Activated CD8-positive, alpha-beta T cell treated with anti-CD3 and anti-CD28 coated beads, Interleukin-2, amount 10 ng/mL, durations not matched to agents 7 days and 5 days (primary cell): ENCODE data around the gene HDAC9. TPM values are rescaled to one million over a fixed set of nuclear protein-coding genes. Genes with fewer than 3 reads are reported as not detected.

Source experiments
- ATAC-seq: fragments of 150-1000 bp; cut with Tn5 transposase; one replicate; pipeline ENCODE4 v1.10.0; 2021; ENCODE audit warnings: moderate library complexity
- CTCF ChIA-PET: fragments of 350-600 bp; sonication (Branson Sonifier 250); formaldehyde crosslinking; loops from one replicate; lab custom pipeline; 2021; ENCODE audit warnings: antibody characterized with exemption; lab: Charles Lee
- POLR2A ChIA-PET: fragments of 350-600 bp; sonication (Branson Sonifier 250); formaldehyde crosslinking; loops from one replicate; lab custom pipeline; 2021; ENCODE audit warnings: antibody characterized with exemption; lab: Charles Lee
- DNase-seq: peaks from one replicate; pipeline ENCODE4 v3.0.0-alpha.2; 2020
- H3K27ac Mint-ChIP-seq: one replicate; pipeline ENCODE4 v1.8.0; 2021; ENCODE audit warnings: mild to moderate bottlenecking, mixed read lengths
- H3K27me3 Mint-ChIP-seq: one replicate; pipeline ENCODE4 v1.8.0; 2021; ENCODE audit warnings: low read depth, mixed read lengths
- H3K36me3 Mint-ChIP-seq: one replicate; pipeline ENCODE4 v1.8.0; 2021; ENCODE audit warnings: low read depth, mixed read lengths
- H3K4me1 Mint-ChIP-seq: one replicate; pipeline ENCODE4 v1.8.0; 2021; ENCODE audit warnings: low read depth, mixed read lengths
- H3K4me3 Mint-ChIP-seq: one replicate; pipeline ENCODE4 v1.8.0; 2021; ENCODE audit warnings: mild to moderate bottlenecking, mixed read lengths
- H3K9me3 Mint-ChIP-seq: one replicate; pipeline ENCODE4 v1.8.0; 2022; ENCODE audit warnings: mixed read lengths; ENCODE audit not compliant: insufficient read depth
- total RNA-seq, 2 experiments: library from RNA; stranded (reverse); gene quantifications; one replicate each; pipeline ENCODE4 v1.2.3, GENCODE V29; 2021

The HDAC9 gene
- total RNA-seq, 2 experiments from 2014 or later: 0.92 to 1.4 TPM

GRCh38 chr7:18997477-18998150 is 502.1 kb downstream of the HDAC9 start:
- no peaks in the 10 kb centered on the region for H3K27me3 Mint-ChIP-seq
- H3K4me1 Mint-ChIP-seq: no peaks in the 10 kb centered on the region
- H3K36me3 Mint-ChIP-seq: no peaks in the 10 kb centered on the region
- ChIA-PET POLR2A (no interaction called here), CTCF (no interaction called here)
- no peak overlapping the region for H3K27ac Mint-ChIP-seq
- H3K9me3 Mint-ChIP-seq: no peaks in the 10 kb centered on the region
- no peak overlapping the region for H3K4me3 Mint-ChIP-seq
- DNase-seq (no peak), ATAC-seq (no peak)

- H3K9me3 Mint-ChIP-seq: no peaks in the 10 kb centered on the region
- no peak overlapping the region for H3K4me3 Mint-ChIP-seq
- H3K4me1 Mint-ChIP-seq: no peaks in the 10 kb centered on the region
- no peak overlapping the region for H3K27ac Mint-ChIP-seq
- ATAC-seq (no peak), DNase-seq (no peak)
- ChIA-PET CTCF (no interaction called here), POLR2A (no interaction called here)
- H3K27me3 Mint-ChIP-seq: no peaks in the 10 kb centered on the region
- no peaks in the 10 kb centered on the region for H3K36me3 Mint-ChIP-seq
Observed at GRCh38 chr7:19000410-19000809, 504.9 kb downstream of the HDAC9 start.

GRCh38 chr7:19001854-19002253 is 506.3 kb downstream of the HDAC9 start:
- CTCF ChIA-PET: no interaction called here
- H3K36me3 Mint-ChIP-seq: no peaks in the 10 kb centered on the region
- H3K27me3 Mint-ChIP-seq: no peaks in the 10 kb centered on the region
- no peak overlapping the region for H3K27ac Mint-ChIP-seq
- H3K4me1 Mint-ChIP-seq: no peaks in the 10 kb centered on the region
- ATAC-seq (no peak), DNase-seq (no peak)
- POLR2A ChIA-PET: no interaction called here
- H3K4me3 Mint-ChIP-seq: no peak overlapping the region
- H3K9me3 Mint-ChIP-seq: no peaks in the 10 kb centered on the region

- peaks cover 4% of the 10 kb centered on the region for H3K9me3 Mint-ChIP-seq
- no peak overlapping the region for H3K27ac Mint-ChIP-seq
- H3K4me1 Mint-ChIP-seq: no peaks in the 10 kb centered on the region
- POLR2A ChIA-PET: no interaction called here
- H3K36me3 Mint-ChIP-seq: no peaks in the 10 kb centered on the region
- DNase-seq: no peak
- no peak overlapping the region for H3K4me3 Mint-ChIP-seq
- H3K27me3 Mint-ChIP-seq: no peaks in the 10 kb centered on the region
- no peak for ATAC-seq
- CTCF ChIA-PET: no interaction called here
Observed at GRCh38 chr7:19009241-19009935, 513.8 kb downstream of the HDAC9 start.

- Mint-ChIP-seq H3K9me3 (peaks cover 8% of the 10 kb centered on the region), H3K27me3 (no peaks in the 10 kb centered on the region), H3K36me3 (no peaks in the 10 kb centered on the region), H3K4me3 (no peak overlapping the region), H3K27ac (no peak overlapping the region), H3K4me1 (no peaks in the 10 kb centered on the region)
- ChIA-PET POLR2A (no interaction called here), CTCF (no interaction called here)
- no peak for ATAC-seq
- DNase-seq: no peak
Observed at GRCh38 chr7:19009936-19010280, 514.4 kb downstream of the HDAC9 start.

- Mint-ChIP-seq H3K4me3 (no peak overlapping the region), H3K36me3 (no peaks in the 10 kb centered on the region), H3K27me3 (no peaks in the 10 kb centered on the region), H3K27ac (no peak overlapping the region), H3K9me3 (peaks cover 8% of the 10 kb centered on the region), H3K4me1 (no peaks in the 10 kb centered on the region)
- ATAC-seq (no peak), DNase-seq (no peak)
- ChIA-PET POLR2A (no interaction called here), CTCF (no interaction called here)
Observed at GRCh38 chr7:19011212-19011611, 515.7 kb downstream of the HDAC9 start.

GRCh38 chr7:19015098-19015497 is 519.5 kb downstream of the HDAC9 start:
- H3K4me3 Mint-ChIP-seq: no peak overlapping the region
- CTCF ChIA-PET: no interaction called here

GRCh38 chr7:19016140-19016539 is 520.6 kb downstream of the HDAC9 start:
- CTCF ChIA-PET: no interaction called here
- Mint-ChIP-seq H3K4me1 (no peaks in the 10 kb centered on the region), H3K36me3 (no peaks in the 10 kb centered on the region), H3K4me3 (no peak overlapping the region), H3K27ac (no peak overlapping the region), H3K9me3 (peaks cover 8% of the 10 kb centered on the region), H3K27me3 (no peaks in the 10 kb centered on the region)
- ATAC-seq (no peak), DNase-seq (no peak)
- POLR2A ChIA-PET: no interaction called here

More at GRCh38 chr7:19015098-19015497, 519.5 kb downstream of the HDAC9 start:
- no peaks in the 10 kb centered on the region for H3K36me3 Mint-ChIP-seq
- ATAC-seq: no peak
- H3K4me1 Mint-ChIP-seq: no peaks in the 10 kb centered on the region
- DNase-seq: no peak
- H3K27ac Mint-ChIP-seq: no peak overlapping the region
- no peaks in the 10 kb centered on the region for H3K27me3 Mint-ChIP-seq
- peaks cover 8% of the 10 kb centered on the region for H3K9me3 Mint-ChIP-seq
- POLR2A ChIA-PET: no interaction called here

- Mint-ChIP-seq H3K4me1 (no peaks in the 10 kb centered on the region), H3K27ac (no peak overlapping the region), H3K9me3 (peaks cover 8% of the 10 kb centered on the region), H3K36me3 (no peaks in the 10 kb centered on the region), H3K27me3 (no peaks in the 10 kb centered on the region), H3K4me3 (no peak overlapping the region)
- POLR2A ChIA-PET: no interaction called here
- ATAC-seq (no peak), DNase-seq (no peak)
- CTCF ChIA-PET: no interaction called here
Observed at GRCh38 chr7:19017374-19017773, 521.8 kb downstream of the HDAC9 start.

GRCh38 chr7:19020062-19020461 is 524.5 kb downstream of the HDAC9 start:
- ATAC-seq (no peak), DNase-seq (no peak)
- POLR2A ChIA-PET: no interaction called here
- Mint-ChIP-seq H3K27ac (no peak overlapping the region), H3K4me1 (no peaks in the 10 kb centered on the region), H3K36me3 (no peaks in the 10 kb centered on the region), H3K9me3 (no peaks in the 10 kb centered on the region), H3K4me3 (no peak overlapping the region), H3K27me3 (no peaks in the 10 kb centered on the region)
- CTCF ChIA-PET: no interaction called here

- CTCF ChIA-PET: no interaction called here
- DNase-seq: no peak
- H3K36me3 Mint-ChIP-seq: no peaks in the 10 kb centered on the region
- H3K27ac Mint-ChIP-seq: no peak overlapping the region
- POLR2A ChIA-PET: no interaction called here
- no peaks in the 10 kb centered on the region for H3K9me3 Mint-ChIP-seq
- H3K27me3 Mint-ChIP-seq: no peaks in the 10 kb centered on the region
- H3K4me3 Mint-ChIP-seq: no peak overlapping the region
- no peak for ATAC-seq
- no peaks in the 10 kb centered on the region for H3K4me1 Mint-ChIP-seq
Observed at GRCh38 chr7:19020711-19021110, 525.2 kb downstream of the HDAC9 start.

GRCh38 chr7:19023477-19023876 is 527.9 kb downstream of the HDAC9 start:
- no peak overlapping the region for H3K4me3 Mint-ChIP-seq
- no peaks in the 10 kb centered on the region for H3K27me3 Mint-ChIP-seq
- ATAC-seq: no peak
- H3K9me3 Mint-ChIP-seq: no peaks in the 10 kb centered on the region
- no peak overlapping the region for H3K27ac Mint-ChIP-seq
- no peak for DNase-seq
- no peaks in the 10 kb centered on the region for H3K36me3 Mint-ChIP-seq
- H3K4me1 Mint-ChIP-seq: no peaks in the 10 kb centered on the region
- POLR2A ChIA-PET: no interaction called here
- CTCF ChIA-PET: no interaction called here
